ENCODE measurements around the gene FOXO3. TPM values are rescaled to one million over a fixed set of nuclear protein-coding genes. Genes with fewer than 3 reads are reported as not detected.
A peak's percentile ranks its signal among the peaks of the same experiment; 100 is the strongest.

FOXO3 gene
- total and polyA plus RNA-seq, 2 donors (not counting 1 experiment from before 2014, with no cell fraction given), result 49.5 to 63.9 TPM

DNA sequence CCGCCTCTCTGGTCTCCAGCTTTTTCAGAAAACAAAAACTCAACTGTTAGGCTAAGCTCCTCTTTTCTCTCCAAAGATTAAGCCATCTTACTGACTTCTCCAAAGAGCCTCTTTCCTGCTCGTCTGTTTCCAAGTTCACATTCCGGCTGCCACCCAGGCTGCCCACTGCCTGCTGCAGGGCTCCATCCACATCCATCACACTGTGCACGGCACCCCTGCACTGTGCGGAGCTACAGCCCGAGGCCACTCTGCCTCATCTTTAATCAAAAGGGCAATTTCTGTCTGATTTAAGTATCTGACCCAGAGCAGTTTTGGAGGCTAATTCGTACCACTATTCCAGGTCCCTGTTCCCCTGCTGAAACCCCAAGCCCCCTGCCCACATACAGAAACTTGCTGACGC, 145.9 kb downstream of the FOXO3 start:
- H3K4me3 ChIP-seq (replicated peaks in 1 of 4; ENCODE audit: control extremely low read depth in 1 of 4, insufficient read depth in 1 of 4, low read depth in 3 of 4, low read length in 4 of 4), result no peak overlapping the region
- no peak overlapping the region for H2AFZ ChIP-seq (ENCODE audit: low read length)
- H3K4me2 ChIP-seq (ENCODE audit: extremely low read depth, insufficient read depth, low read length), result no peak overlapping the region
- H3K9me3 ChIP-seq (ENCODE audit: control insufficient read depth, insufficient read depth, low read depth, low read length), result no peaks in the 10 kb centered on the region
- TF ChIP-seq, protein P1, sequence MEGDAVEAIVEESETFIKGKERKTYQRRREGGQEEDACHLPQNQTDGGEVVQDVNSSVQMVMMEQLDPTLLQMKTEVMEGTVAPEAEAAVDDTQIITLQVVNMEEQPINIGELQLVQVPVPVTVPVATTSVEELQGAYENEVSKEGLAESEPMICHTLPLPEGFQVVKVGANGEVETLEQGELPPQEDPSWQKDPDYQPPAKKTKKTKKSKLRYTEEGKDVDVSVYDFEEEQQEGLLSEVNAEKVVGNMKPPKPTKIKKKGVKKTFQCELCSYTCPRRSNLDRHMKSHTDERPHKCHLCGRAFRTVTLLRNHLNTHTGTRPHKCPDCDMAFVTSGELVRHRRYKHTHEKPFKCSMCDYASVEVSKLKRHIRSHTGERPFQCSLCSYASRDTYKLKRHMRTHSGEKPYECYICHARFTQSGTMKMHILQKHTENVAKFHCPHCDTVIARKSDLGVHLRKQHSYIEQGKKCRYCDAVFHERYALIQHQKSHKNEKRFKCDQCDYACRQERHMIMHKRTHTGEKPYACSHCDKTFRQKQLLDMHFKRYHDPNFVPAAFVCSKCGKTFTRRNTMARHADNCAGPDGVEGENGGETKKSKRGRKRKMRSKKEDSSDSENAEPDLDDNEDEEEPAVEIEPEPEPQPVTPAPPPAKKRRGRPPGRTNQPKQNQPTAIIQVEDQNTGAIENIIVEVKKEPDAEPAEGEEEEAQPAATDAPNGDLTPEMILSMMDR (conservative IDR thresholded peaks at IDR 0.05 in 1 of 2, IDR thresholded peaks at IDR 0.05 in 1 of 2; ENCODE audit: low read depth in 1 of 2, low read length in 2 of 2), result no peak
- no peak for TF ChIP-seq EZH2 (IDR thresholded peaks at IDR 0.05; ENCODE audit: low read length, missing control alignments)
- no peak overlapping the region for H3K9ac ChIP-seq (ENCODE audit: insufficient read depth, low read length)
- no peaks in the 10 kb centered on the region for H3K79me2 ChIP-seq (ENCODE audit: control insufficient read depth, insufficient read depth, low read length)
- no peaks in the 10 kb centered on the region for H4K20me1 ChIP-seq (ENCODE audit: control insufficient read depth, extremely low read depth, insufficient read depth, low read length)
- no peaks in the 10 kb centered on the region for H3K36me3 ChIP-seq (ENCODE audit: control insufficient read depth, insufficient read depth, low read length)
- no peak for DNase-seq (ENCODE audit: low read depth in 2 of 2)
- H3K27ac ChIP-seq (ENCODE audit: insufficient read depth, low read length), result no peak overlapping the region
- H3K27me3 ChIP-seq (ENCODE audit: control insufficient read depth, insufficient read depth, low read length), result no peaks in the 10 kb centered on the region
- no peaks in the 10 kb centered on the region for H3K4me1 ChIP-seq (ENCODE audit: control insufficient read depth, extremely low read depth, insufficient read depth, low read length)

GRCh38 chr6:108707328-108707976, 146.7 kb downstream of the FOXO3 start:
- Histone ChIP-seq H3K9me3 (ENCODE audit: control insufficient read depth, insufficient read depth, low read depth, low read length) (no peaks in the 10 kb centered on the region), H3K4me3 (replicated peaks in 1 of 4; ENCODE audit: control extremely low read depth in 1 of 4, insufficient read depth in 1 of 4, low read depth in 3 of 4, low read length in 4 of 4) (no peak overlapping the region), H3K4me1 (ENCODE audit: control insufficient read depth, extremely low read depth, insufficient read depth, low read length) (no peaks in the 10 kb centered on the region), H3K9ac (ENCODE audit: insufficient read depth, low read length) (no peak overlapping the region), H3K27ac (ENCODE audit: insufficient read depth, low read length) (no peak overlapping the region), H3K4me2 (ENCODE audit: extremely low read depth, insufficient read depth, low read length) (no peak overlapping the region), H3K79me2 (ENCODE audit: control insufficient read depth, insufficient read depth, low read length) (no peaks in the 10 kb centered on the region), H3K27me3 (ENCODE audit: control insufficient read depth, insufficient read depth, low read length) (no peaks in the 10 kb centered on the region), H3K36me3 (ENCODE audit: control insufficient read depth, insufficient read depth, low read length) (no peaks in the 10 kb centered on the region), H2AFZ (ENCODE audit: low read length) (no peak overlapping the region), H4K20me1 (ENCODE audit: control insufficient read depth, extremely low read depth, insufficient read depth, low read length) (no peaks in the 10 kb centered on the region)
- TF ChIP-seq, protein P1 (conservative IDR thresholded peaks at IDR 0.05 in 1 of 2, IDR thresholded peaks at IDR 0.05 in 1 of 2; ENCODE audit: low read depth in 1 of 2, low read length in 2 of 2), result no peak
- TF ChIP-seq EZH2 (IDR thresholded peaks at IDR 0.05; ENCODE audit: low read length, missing control alignments), result no peak
- peak in 1 of 2 donors; percentile 81 for DNase-seq (ENCODE audit: low read depth in 2 of 2)

GRCh38 chr6:108710030-108710429, 149.3 kb downstream of the FOXO3 start:
- H3K27me3 ChIP-seq (ENCODE audit: control insufficient read depth, insufficient read depth, low read length), result no peaks in the 10 kb centered on the region

More at GRCh38 chr6:108710030-108710429, 149.3 kb downstream of the FOXO3 start:
- no peak overlapping the region for H3K4me2 ChIP-seq (ENCODE audit: extremely low read depth, insufficient read depth, low read length)
- no peak overlapping the region for H3K4me3 ChIP-seq (replicated peaks in 1 of 4; ENCODE audit: control extremely low read depth in 1 of 4, insufficient read depth in 1 of 4, low read depth in 3 of 4, low read length in 4 of 4)
- H4K20me1 ChIP-seq (ENCODE audit: control insufficient read depth, extremely low read depth, insufficient read depth, low read length), result no peaks in the 10 kb centered on the region
- no peaks in the 10 kb centered on the region for H3K79me2 ChIP-seq (ENCODE audit: control insufficient read depth, insufficient read depth, low read length)
- H3K9me3 ChIP-seq (ENCODE audit: control insufficient read depth, insufficient read depth, low read depth, low read length), result no peaks in the 10 kb centered on the region
- H3K27ac ChIP-seq (ENCODE audit: insufficient read depth, low read length), result no peak overlapping the region
- peaks cover 7% of the 10 kb centered on the region for H3K4me1 ChIP-seq (ENCODE audit: control insufficient read depth, extremely low read depth, insufficient read depth, low read length)
- DNase-seq (ENCODE audit: low read depth in 2 of 2), result no peak
- no peak overlapping the region for H3K9ac ChIP-seq (ENCODE audit: insufficient read depth, low read length)
- TF ChIP-seq, protein P1 (conservative IDR thresholded peaks at IDR 0.05 in 1 of 2, IDR thresholded peaks at IDR 0.05 in 1 of 2; ENCODE audit: low read depth in 1 of 2, low read length in 2 of 2), result no peak
- TF ChIP-seq EZH2 (IDR thresholded peaks at IDR 0.05; ENCODE audit: low read length, missing control alignments), result no peak
- no peaks in the 10 kb centered on the region for H3K36me3 ChIP-seq (ENCODE audit: control insufficient read depth, insufficient read depth, low read length)
- H2AFZ ChIP-seq (ENCODE audit: low read length), result no peak overlapping the region
